Measurements from ENCODE around the gene CLRN1.

Gene CLRN1

DNA sequence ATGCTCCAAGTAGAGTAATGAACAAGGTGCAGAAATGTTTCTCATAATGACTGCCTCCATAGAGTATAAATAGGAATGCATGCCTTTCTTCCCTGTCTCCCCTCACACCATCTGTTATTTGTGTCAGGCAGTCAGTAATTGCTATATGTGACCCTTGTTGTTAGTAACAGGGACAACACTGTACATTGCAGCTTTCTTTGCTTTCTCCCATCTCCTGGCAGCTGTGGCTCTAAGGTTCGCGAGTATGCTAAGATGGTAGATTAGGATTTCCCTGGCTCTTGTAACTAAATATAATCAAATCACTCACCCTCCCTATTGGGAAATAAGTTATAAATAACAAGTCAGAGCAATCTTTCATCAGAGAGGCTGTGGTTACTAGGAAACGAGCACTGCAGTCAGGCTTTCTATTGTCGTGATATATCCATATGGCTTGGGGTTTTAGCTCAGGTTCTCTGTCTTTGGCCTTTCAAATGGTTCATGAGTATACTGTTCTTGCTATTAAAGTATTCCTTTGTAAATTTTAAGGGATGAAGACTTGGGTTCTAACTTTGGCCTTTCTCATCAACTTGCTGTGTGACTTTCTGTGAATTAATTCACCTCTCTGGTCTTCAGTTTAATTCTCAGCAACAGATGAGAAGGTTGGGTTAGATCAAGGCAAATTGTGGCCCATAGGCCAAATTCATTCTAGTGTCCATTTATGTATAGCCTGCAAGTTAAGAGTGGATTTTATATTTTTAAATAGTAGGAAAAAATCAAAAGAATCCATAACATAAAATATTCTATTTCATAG, 59.2 kb downstream of the CLRN1 start:
- DNase-seq = no peak

DNA sequence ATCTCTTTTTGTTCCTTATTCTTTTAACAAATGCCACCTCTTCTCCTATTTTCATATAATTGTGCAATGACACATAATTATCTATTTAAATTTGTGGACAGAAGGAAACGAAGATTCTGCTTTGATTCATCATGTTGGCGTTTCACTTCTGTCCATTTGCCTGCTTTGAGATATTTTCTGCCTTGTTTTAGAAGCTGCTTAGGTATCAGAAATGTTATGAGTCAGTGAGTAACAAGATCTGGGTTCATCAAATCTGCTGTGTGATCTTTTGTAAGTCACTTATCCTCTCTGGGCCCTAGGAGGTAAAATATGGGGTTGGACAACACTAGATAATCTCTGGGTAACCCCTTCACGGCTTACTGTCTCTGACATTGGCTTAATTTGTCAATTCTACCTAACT, 60.0 kb downstream of the CLRN1 start:
- DNase-seq = no peak

GRCh38 chr3:150911771-150912170, 60.8 kb downstream of the CLRN1 start:
- DNase-seq = no peak

- no peak for DNase-seq
Observed at GRCh38 chr3:150906461-150906860, 66.1 kb downstream of the CLRN1 start.

GRCh38 chr3:150905746-150906145, 66.8 kb downstream of the CLRN1 start:
- no peak for DNase-seq

- DNase-seq = no peak
Observed at GRCh38 chr3:150905339-150905738, 67.2 kb downstream of the CLRN1 start, which contains the start of gene MINDY4B. TSS of gene MINDY4B (minus strand) at chr3:150905439. CDS start at chr3:150905439, 0 bp downstream.

DNA sequence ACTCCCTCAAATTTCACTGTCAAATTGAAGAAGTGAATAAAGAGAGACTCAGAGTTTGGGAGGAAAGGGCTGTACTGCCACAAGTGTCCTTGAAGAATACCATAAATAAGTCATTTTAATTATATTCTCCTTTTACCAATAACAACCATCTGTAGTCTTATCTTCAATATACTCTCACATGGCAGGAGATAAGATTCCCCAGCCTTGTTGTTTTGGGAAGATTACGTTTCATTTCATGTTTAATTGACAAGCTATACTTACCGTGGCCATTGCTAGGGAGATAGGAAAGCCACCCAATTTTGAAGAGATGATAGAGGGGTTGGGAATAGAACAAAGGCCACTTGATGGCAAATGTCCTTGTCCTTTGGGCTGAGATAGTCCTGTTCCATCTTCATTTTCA, 69.5 kb downstream of the CLRN1 start:
- no peak for DNase-seq

GRCh38 chr3:150901793-150902192, 70.7 kb downstream of the CLRN1 start:
- no peak for DNase-seq

DNA sequence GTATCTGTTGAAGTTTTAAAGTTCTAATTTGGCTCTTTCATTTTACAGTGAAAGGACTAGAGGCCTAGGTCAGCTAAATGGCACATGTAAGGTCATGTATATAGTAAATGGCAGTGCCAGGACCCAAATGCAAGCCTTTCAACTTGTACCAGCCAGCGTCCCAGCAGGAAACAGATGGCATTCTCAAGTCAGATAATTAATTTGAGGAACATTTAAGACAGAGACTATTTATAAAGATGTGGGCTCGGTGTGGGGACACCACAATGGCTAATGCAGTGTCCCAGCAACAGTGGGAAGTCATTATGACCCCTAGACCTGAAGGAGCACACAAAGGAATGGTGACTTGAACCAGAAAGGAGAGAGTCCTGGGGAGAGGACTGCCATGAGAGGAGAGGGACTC, 73.4 kb downstream of the CLRN1 start:
- DNase-seq = no peak

- no peak for DNase-seq
Observed at GRCh38 chr3:150898046-150898754, 74.3 kb downstream of the CLRN1 start.

GRCh38 chr3:150897592-150897991, 74.9 kb downstream of the CLRN1 start:
- no peak for DNase-seq

DNA sequence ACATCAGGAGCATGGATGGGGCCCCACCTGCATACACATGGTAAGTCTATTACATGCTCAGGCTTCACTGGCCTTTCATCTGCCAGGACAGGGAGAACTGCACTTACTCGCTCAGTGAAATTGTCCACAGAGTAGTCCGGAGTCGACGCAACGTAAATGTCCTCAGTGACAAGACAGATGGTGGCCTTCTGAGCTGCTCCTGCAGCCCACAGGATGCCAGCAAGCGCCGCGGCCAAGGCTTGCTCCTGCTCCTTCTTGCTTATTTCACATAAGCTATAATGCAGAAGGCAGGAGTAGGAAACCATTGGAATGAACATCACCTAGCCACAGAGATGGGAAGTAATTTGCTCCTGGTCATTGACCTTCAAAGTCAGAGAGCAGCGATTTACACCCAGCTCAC, 81.7 kb downstream of the CLRN1 start:
- no peak for DNase-seq

- DNase-seq = no peak
Observed at GRCh38 chr3:150890295-150890694, 82.2 kb downstream of the CLRN1 start.

- no peak for DNase-seq
Observed at GRCh38 chr3:150889106-150889505, 83.4 kb downstream of the CLRN1 start.

GRCh38 chr3:150887031-150887430, 85.5 kb downstream of the CLRN1 start:
- no peak for DNase-seq

DNA sequence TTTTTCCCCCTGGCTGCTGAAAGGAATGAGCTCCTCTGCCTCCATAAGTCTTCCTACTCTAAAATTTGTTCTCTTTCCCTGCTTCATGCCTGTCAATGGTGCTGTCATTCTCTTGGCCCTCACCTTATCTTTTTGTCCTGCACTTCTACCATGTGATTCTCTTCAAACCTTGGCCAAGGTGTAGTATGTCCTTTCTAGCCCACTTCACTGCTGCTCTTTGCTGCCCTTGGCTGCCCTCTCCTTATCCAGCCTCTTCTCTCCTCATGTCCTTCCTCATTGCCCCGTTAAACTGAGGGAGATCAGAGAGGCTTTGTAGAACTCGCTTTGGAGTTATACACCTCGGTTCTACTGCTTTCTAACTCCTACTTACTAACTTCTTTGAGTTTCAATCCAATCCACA, 87.0 kb downstream of the CLRN1 start:
- no peak for DNase-seq

DNA sequence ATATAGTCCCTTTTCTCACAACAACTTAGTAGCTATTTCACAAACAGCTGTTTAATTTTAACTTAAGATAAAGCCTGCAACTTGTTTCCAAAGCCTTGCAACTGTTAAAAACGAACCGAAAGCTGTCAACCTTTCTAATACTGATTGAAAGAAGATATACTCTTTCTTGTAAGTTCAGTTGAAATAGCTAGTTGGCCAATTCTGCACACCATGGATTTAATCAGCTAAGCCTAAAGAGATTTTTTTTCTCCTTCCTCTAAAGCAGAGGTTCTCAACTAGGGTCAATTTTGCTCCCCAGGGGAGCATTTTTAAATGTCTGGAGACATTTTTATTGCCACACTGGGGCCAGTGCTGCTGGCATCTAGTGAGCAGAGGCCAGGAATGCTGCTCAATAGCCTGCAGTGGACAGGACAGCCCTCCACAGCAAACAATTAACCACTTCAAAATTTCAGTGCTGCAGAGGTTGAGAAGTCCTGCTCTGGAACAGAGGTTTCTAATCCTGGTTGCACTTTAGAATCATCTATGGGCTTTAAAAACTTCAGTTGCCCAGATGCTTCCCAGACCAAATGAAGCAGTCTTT, 93.4 kb downstream of the CLRN1 start:
- DNase-seq = no peak

- DNase-seq = no peak
Observed at GRCh38 chr3:150878290-150878689, 94.2 kb downstream of the CLRN1 start.

GRCh38 chr3:150877303-150877702, 95.2 kb downstream of the CLRN1 start:
- no peak for DNase-seq

DNA sequence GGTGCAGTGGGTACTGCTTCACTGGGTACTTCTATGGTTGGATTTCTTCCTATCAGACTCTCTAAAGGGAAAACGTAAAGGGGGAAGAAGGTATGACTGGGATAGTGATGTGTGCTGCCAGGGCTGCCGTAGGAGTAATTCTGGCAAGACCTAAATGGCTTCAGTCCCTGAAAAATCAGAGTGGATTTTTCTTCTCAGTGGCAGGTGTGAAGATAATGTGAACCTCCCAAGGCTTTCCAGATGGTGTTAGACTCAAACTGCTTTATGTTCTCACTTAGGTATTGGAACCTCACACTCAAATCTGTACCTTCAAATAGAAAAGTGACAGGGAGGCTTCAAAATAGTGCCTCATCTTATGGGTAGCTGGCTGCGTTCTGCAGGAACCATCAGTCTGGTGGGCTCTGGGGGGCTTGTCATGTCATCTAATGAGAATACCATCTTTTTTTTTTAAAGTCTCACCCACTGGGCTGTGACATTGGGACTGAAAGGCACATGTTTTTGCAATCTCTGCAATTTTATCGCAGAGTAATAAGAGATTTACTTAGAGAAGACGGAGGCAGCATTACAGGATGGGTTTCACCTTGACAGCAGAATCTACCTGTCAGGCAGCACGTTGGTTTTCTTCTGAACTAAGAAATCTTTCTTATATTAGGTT, 95.8 kb downstream of the CLRN1 start:
- DNase-seq = no peak

Measured in activated CD4-positive, alpha-beta T cell treated with anti-CD3 and anti-CD28 coated beads, Interleukin-2, amount 50 U/mL, for 4 hours (primary cell).